Measurements from ENCODE around the gene CTSS. TPM values are rescaled to one million over a fixed set of nuclear protein-coding genes. Genes with fewer than 3 reads are reported as not detected.
"Not testable (repeated sequence)": the region's sequence is repeated elsewhere in the genome, so short reads cannot be mapped to it uniquely, and the experiment has no call there.

The CTSS gene
- total RNA-seq, 1 experiment from 2014 or later = 6.3 TPM

DNA sequence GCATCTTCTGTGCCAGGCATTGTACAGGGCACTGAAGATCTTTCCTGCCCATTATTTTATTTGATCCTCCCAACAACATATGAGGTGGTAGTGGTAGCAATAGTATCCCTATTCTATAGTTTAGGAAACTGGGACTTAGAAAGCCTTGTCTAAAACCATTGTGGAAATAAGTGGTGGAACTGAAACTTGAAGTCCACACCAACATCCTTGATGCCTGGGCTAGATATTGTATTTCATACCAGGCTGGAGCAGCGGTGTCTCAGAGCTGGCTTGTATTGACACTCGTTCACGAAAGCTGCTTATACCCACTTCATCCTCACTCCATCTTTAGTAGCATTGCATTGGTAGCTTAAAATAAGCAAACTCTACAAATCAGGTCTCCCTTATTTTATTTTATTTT is 9.7 kb upstream of the CTSS start:
- Histone ChIP-seq H3K4me3 (no peak overlapping the region), H3K27me3 (ENCODE audit: insufficient read depth, low read depth) (no peaks in the 10 kb centered on the region), H3K9me2 (ENCODE audit: insufficient read depth) (no peaks in the 10 kb centered on the region), H3K79me2 (ENCODE audit: low read depth) (no peaks in the 10 kb centered on the region), H3K27ac (no peak overlapping the region), H3K4me2 (no peak overlapping the region), H3K4me1 (replicated peaks; ENCODE audit: insufficient read depth) (no peaks in the 10 kb centered on the region), H2AFZ (no peak overlapping the region), H3K36me3 (ENCODE audit: low read depth) (no peaks in the 10 kb centered on the region), H3F3A (ENCODE audit: insufficient read depth, low read depth) (no peaks in the 10 kb centered on the region), H3K9me3 (ENCODE audit: insufficient read depth, low read depth) (no peaks in the 10 kb centered on the region), H4K20me1 (ENCODE audit: insufficient read depth) (no peaks in the 10 kb centered on the region)
- no TSS peak for BruUV-seq (replicated peaks)
- ChIA-PET POLR2A (ENCODE audit: unreplicated experiment) (no interaction called here), CTCF (no interaction called here)
- intact Hi-C loops (cut with micrococcal nuclease; ENCODE audit: unreplicated experiment) = no loop called here
- TF ChIP-seq, protein P1, sequence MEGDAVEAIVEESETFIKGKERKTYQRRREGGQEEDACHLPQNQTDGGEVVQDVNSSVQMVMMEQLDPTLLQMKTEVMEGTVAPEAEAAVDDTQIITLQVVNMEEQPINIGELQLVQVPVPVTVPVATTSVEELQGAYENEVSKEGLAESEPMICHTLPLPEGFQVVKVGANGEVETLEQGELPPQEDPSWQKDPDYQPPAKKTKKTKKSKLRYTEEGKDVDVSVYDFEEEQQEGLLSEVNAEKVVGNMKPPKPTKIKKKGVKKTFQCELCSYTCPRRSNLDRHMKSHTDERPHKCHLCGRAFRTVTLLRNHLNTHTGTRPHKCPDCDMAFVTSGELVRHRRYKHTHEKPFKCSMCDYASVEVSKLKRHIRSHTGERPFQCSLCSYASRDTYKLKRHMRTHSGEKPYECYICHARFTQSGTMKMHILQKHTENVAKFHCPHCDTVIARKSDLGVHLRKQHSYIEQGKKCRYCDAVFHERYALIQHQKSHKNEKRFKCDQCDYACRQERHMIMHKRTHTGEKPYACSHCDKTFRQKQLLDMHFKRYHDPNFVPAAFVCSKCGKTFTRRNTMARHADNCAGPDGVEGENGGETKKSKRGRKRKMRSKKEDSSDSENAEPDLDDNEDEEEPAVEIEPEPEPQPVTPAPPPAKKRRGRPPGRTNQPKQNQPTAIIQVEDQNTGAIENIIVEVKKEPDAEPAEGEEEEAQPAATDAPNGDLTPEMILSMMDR (conservative IDR thresholded peaks at IDR 0.05) = no peak
- TF ChIP-seq EZH2 (IDR thresholded peaks at IDR 0.05; ENCODE audit: low read depth) = no peak
- DNase-seq = no peak

- BruUV-seq (replicated peaks) = no TSS peak
- TF ChIP-seq, protein P1 (conservative IDR thresholded peaks at IDR 0.05) = no peak
- no peak for TF ChIP-seq EZH2 (IDR thresholded peaks at IDR 0.05; ENCODE audit: low read depth)
- intact Hi-C loops (cut with micrococcal nuclease; ENCODE audit: unreplicated experiment) = no loop called here
- ChIA-PET POLR2A (ENCODE audit: unreplicated experiment) (no interaction called here), CTCF (no interaction called here)
- Histone ChIP-seq H3K9me2 (ENCODE audit: insufficient read depth) (no peaks in the 10 kb centered on the region), H3K79me2 (ENCODE audit: low read depth) (no peaks in the 10 kb centered on the region), H3K27ac (no peak overlapping the region), H3K9me3 (ENCODE audit: insufficient read depth, low read depth) (no peaks in the 10 kb centered on the region), H2AFZ (no peak overlapping the region), H4K20me1 (ENCODE audit: insufficient read depth) (no peaks in the 10 kb centered on the region), H3K4me3 (no peak overlapping the region), H3K4me2 (no peak overlapping the region), H3K4me1 (replicated peaks; ENCODE audit: insufficient read depth) (no peaks in the 10 kb centered on the region), H3F3A (ENCODE audit: insufficient read depth, low read depth) (no peaks in the 10 kb centered on the region), H3K27me3 (ENCODE audit: insufficient read depth, low read depth) (no peaks in the 10 kb centered on the region), H3K36me3 (ENCODE audit: low read depth) (no peaks in the 10 kb centered on the region)
- DNase-seq = no peak
Measured at GRCh38 chr1:150772326-150772725, 6.7 kb upstream of the CTSS start.

- H3K9me2 ChIP-seq (ENCODE audit: insufficient read depth); H3K27me3 ChIP-seq (ENCODE audit: insufficient read depth, low read depth); CTCF ChIA-PET; H3K79me2 ChIP-seq (ENCODE audit: low read depth); H3K4me3 ChIP-seq; H4K20me1 ChIP-seq (ENCODE audit: insufficient read depth); H3K9me3 ChIP-seq (ENCODE audit: insufficient read depth, low read depth); BruUV-seq (replicated peaks); H3F3A ChIP-seq (ENCODE audit: insufficient read depth, low read depth); H3K4me2 ChIP-seq; DNase-seq; H3K36me3 ChIP-seq (ENCODE audit: low read depth); H2AFZ ChIP-seq; intact Hi-C loops (cut with micrococcal nuclease; ENCODE audit: unreplicated experiment); H3K27ac ChIP-seq: not testable (repeated sequence)
- POLR2A ChIA-PET (ENCODE audit: unreplicated experiment) = interaction anchor here (0.6 kb wide), 1 partner anchor 215 kb away, joined by 4 read pairs; the partner anchor contains the start of gene ANXA9
- H3K4me1 ChIP-seq (replicated peaks; ENCODE audit: insufficient read depth) = 0 out of 2 replicates have a peak, but pooled peaks cover 18% of the 10 kb centered on the region
Measured at GRCh38 chr1:150767704-150768103, 2.1 kb upstream of the CTSS start.

GRCh38 chr1:150765977-150766301 is 361 bp upstream of the CTSS start:
- H3K9me3 ChIP-seq (ENCODE audit: insufficient read depth, low read depth); H3F3A ChIP-seq (ENCODE audit: insufficient read depth, low read depth); DNase-seq; H3K9me2 ChIP-seq (ENCODE audit: insufficient read depth); H3K27ac ChIP-seq; H3K36me3 ChIP-seq (ENCODE audit: low read depth); H3K4me3 ChIP-seq; BruUV-seq (replicated peaks); intact Hi-C loops (cut with micrococcal nuclease; ENCODE audit: unreplicated experiment); H4K20me1 ChIP-seq (ENCODE audit: insufficient read depth); H3K79me2 ChIP-seq (ENCODE audit: low read depth); H3K27me3 ChIP-seq (ENCODE audit: insufficient read depth, low read depth): not testable (repeated sequence)
- Histone ChIP-seq H3K4me2 (0 out of 2 replicates have a peak overlapping the region, but pooled peaks have one; percentile 37), H2AFZ (peak overlapping the region; percentile 64), H3K4me1 (replicated peaks; ENCODE audit: insufficient read depth) (0 out of 2 replicates have a peak, but pooled peaks cover 18% of the 10 kb centered on the region)
- ChIA-PET CTCF (interaction anchor here (0.6 kb wide), 1 partner anchor 158 kb away, joined by 4 read pairs; no protein-coding TSS in a partner anchor), POLR2A (ENCODE audit: unreplicated experiment) (interaction anchor here (0.6 kb wide), 1 partner anchor 69 kb away, joined by 3 read pairs; the partner anchor contains the start of gene GOLPH3L)

Data from PC-9 (cell line).